ENCODE results near the gene SLC38A2. TPM values are rescaled to one million over a fixed set of nuclear protein-coding genes. Genes with fewer than 3 reads are reported as not detected.

SLC38A2 gene
- 249 TPM for total RNA-seq (ENCODE audit: unreplicated experiment)
- long read RNA-seq, full-length matches to known transcripts: 3 of 12 reads
- long read RNA-seq, partial matches to known transcripts: 0 of 12 reads
- long read RNA-seq, other reads (novel, unspliced or antisense): 9 of 12 reads

- no peak for TF ChIP-seq CTCF (IDR thresholded peaks at IDR 0.05; ENCODE audit: unreplicated experiment)
- Mint-ChIP-seq H3K4me3 (ENCODE audit: unreplicated experiment) (peak within 1 kb of the TSS; percentile 97), H3K9me3 (ENCODE audit: unreplicated experiment) (no peaks in the 10 kb centered on the region), H3K27ac (ENCODE audit: unreplicated experiment) (peak within 1 kb of the TSS; percentile 96), H3K4me1 (ENCODE audit: unreplicated experiment) (peaks cover 35% of the 10 kb centered on the region), H3K27me3 (ENCODE audit: unreplicated experiment) (peaks cover 21% of the 10 kb centered on the region), H3K36me3 (ENCODE audit: low read depth, unreplicated experiment) (peaks cover 39% of the 10 kb centered on the region)
- DNase-seq (ENCODE audit: low spot score): peak; percentile 92
Measured at GRCh38 chr12:46372544-46373300, at the start of gene SLC38A2. TSS of gene SLC38A2 (minus strand) at chr12:46372773. CDS start at chr12:46371293, 1,480 bp downstream.

DNA sequence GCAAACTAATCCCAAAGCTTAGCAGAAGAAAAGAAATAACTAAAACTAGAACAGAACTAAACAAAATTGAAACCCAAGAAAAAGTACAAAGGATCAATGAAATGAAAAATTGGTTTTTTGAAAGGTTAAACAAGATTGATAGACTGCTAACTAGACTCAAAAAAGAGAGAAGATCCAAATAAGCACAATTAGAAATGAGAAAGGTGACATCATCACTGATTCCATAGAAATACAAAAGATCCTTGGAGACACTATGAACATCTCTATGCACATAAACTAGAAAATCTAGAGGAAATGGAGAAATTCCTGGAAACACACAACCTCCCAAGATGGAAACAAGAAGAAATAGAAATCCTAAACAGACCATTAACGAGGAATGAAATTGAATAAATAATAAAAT, 47.1 kb upstream of the SLC38A2 start:
- Mint-ChIP-seq H3K27me3 (ENCODE audit: unreplicated experiment) (peaks cover 2% of the 10 kb centered on the region), H3K9me3 (ENCODE audit: unreplicated experiment) (peaks cover 4% of the 10 kb centered on the region)

GRCh38 chr12:46415552-46415951, 43.0 kb upstream of the SLC38A2 start:
- Mint-ChIP-seq H3K4me3 (ENCODE audit: unreplicated experiment) (no peak overlapping the region), H3K27me3 (ENCODE audit: unreplicated experiment) (peaks cover 2% of the 10 kb centered on the region), H3K9me3 (ENCODE audit: unreplicated experiment) (peaks cover 4% of the 10 kb centered on the region), H3K4me1 (ENCODE audit: unreplicated experiment) (no peaks in the 10 kb centered on the region), H3K27ac (ENCODE audit: unreplicated experiment) (no peak overlapping the region), H3K36me3 (ENCODE audit: low read depth, unreplicated experiment) (peaks cover 11% of the 10 kb centered on the region)
- no peak for DNase-seq (ENCODE audit: low spot score)
- TF ChIP-seq CTCF (IDR thresholded peaks at IDR 0.05; ENCODE audit: unreplicated experiment): no peak

More for the DNA sequence above, 47.1 kb upstream of the SLC38A2 start:
- no peak for TF ChIP-seq CTCF (IDR thresholded peaks at IDR 0.05; ENCODE audit: unreplicated experiment)
- no peaks in the 10 kb centered on the region for H3K4me1 Mint-ChIP-seq (ENCODE audit: unreplicated experiment)
- no peak for DNase-seq (ENCODE audit: low spot score)
- no peak overlapping the region for H3K27ac Mint-ChIP-seq (ENCODE audit: unreplicated experiment)
- peaks cover 14% of the 10 kb centered on the region for H3K36me3 Mint-ChIP-seq (ENCODE audit: low read depth, unreplicated experiment)
- H3K4me3 Mint-ChIP-seq (ENCODE audit: unreplicated experiment): no peak overlapping the region

DNA sequence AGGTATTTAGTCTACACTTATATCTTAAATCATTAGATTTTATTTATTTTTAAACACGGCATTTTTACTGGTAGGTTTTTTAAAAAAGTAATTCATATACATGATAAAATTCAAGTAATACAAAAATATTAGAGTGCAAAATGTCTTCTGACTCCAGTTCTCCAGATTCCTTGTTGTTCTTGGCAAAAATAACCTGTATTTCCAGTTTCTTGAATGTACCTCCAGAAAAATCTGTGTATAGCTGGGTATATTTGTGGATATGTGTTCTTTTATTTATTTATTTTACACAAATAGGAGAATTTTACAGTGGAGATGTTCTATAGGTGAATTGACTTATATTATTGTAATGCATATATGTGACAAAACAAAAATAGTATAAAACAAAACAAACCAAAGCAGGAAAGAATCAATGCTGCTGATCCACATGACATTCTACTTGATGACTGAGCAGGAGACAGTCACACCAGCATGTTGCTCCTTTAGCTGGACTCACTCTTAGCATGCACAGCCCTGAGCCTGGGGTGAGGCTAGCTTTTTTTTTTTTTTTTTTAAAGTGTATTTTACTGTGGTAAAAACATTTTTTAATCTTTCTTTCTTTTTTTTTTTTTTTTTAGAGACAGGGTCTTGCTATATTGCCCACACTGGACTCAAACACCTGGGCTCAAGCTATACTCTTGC, 42.2 kb upstream of the SLC38A2 start:
- peaks cover 5% of the 10 kb centered on the region for H3K36me3 Mint-ChIP-seq (ENCODE audit: low read depth, unreplicated experiment)
- DNase-seq (ENCODE audit: low spot score): no peak
- H3K4me3 Mint-ChIP-seq (ENCODE audit: unreplicated experiment): no peak overlapping the region
- peaks cover 2% of the 10 kb centered on the region for H3K27me3 Mint-ChIP-seq (ENCODE audit: unreplicated experiment)
- H3K9me3 Mint-ChIP-seq (ENCODE audit: unreplicated experiment): peaks cover 4% of the 10 kb centered on the region
- H3K4me1 Mint-ChIP-seq (ENCODE audit: unreplicated experiment): no peaks in the 10 kb centered on the region
- no peak for TF ChIP-seq CTCF (IDR thresholded peaks at IDR 0.05; ENCODE audit: unreplicated experiment)
- no peak overlapping the region for H3K27ac Mint-ChIP-seq (ENCODE audit: unreplicated experiment)

- no peak for DNase-seq (ENCODE audit: low spot score)
- Mint-ChIP-seq H3K4me3 (ENCODE audit: unreplicated experiment) (no peak overlapping the region), H3K4me1 (ENCODE audit: unreplicated experiment) (no peaks in the 10 kb centered on the region), H3K27ac (ENCODE audit: unreplicated experiment) (no peak overlapping the region), H3K36me3 (ENCODE audit: low read depth, unreplicated experiment) (no peaks in the 10 kb centered on the region), H3K27me3 (ENCODE audit: unreplicated experiment) (no peaks in the 10 kb centered on the region), H3K9me3 (ENCODE audit: unreplicated experiment) (no peaks in the 10 kb centered on the region)
- TF ChIP-seq CTCF (IDR thresholded peaks at IDR 0.05; ENCODE audit: unreplicated experiment): no peak
Measured at GRCh38 chr12:46413368-46413767, 40.8 kb upstream of the SLC38A2 start.

Data from endothelial cell (in vitro differentiated cells).